ENCODE results near the gene CHN1. TPM values are rescaled to one million over a fixed set of nuclear protein-coding genes. Genes with fewer than 3 reads are reported as not detected.
A peak's percentile ranks its signal among the peaks of the same experiment; 100 is the strongest.

Gene CHN1
- total and polyA plus RNA-seq, 3 donors from 2014 or later, result 30.1 to 47.7 (median 42.6) TPM

GRCh38 chr2:174784909-174785308 is 220.3 kb downstream of the CHN1 start:
- no peaks in the 10 kb centered on the region for H3K9me3 ChIP-seq
- H3K27me3 ChIP-seq, result no peaks in the 10 kb centered on the region
- H3K4me3 ChIP-seq, result no peak overlapping the region
- intact Hi-C loops (cut with DNase I; ENCODE audit: low total_unique reads), result no loop called here
- no peaks in the 10 kb centered on the region for H3K36me3 ChIP-seq (ENCODE audit: low read depth, missing control alignments)
- TF ChIP-seq, protein P1, sequence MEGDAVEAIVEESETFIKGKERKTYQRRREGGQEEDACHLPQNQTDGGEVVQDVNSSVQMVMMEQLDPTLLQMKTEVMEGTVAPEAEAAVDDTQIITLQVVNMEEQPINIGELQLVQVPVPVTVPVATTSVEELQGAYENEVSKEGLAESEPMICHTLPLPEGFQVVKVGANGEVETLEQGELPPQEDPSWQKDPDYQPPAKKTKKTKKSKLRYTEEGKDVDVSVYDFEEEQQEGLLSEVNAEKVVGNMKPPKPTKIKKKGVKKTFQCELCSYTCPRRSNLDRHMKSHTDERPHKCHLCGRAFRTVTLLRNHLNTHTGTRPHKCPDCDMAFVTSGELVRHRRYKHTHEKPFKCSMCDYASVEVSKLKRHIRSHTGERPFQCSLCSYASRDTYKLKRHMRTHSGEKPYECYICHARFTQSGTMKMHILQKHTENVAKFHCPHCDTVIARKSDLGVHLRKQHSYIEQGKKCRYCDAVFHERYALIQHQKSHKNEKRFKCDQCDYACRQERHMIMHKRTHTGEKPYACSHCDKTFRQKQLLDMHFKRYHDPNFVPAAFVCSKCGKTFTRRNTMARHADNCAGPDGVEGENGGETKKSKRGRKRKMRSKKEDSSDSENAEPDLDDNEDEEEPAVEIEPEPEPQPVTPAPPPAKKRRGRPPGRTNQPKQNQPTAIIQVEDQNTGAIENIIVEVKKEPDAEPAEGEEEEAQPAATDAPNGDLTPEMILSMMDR (IDR thresholded peaks at IDR 0.05), result no peak
- no peak for TF ChIP-seq POLR2A (IDR thresholded peaks at IDR 0.05)
- no peak for DNase-seq
- peaks cover 17% of the 10 kb centered on the region for H3K4me1 ChIP-seq
- no peak overlapping the region for H3K27ac ChIP-seq
- 82 to 89% methylated on average over 5 of the region's 5 CpGs for WGBS, 2 donors

- intact Hi-C loops (cut with DNase I; ENCODE audit: low total_unique reads), result no loop called here
- no peaks in the 10 kb centered on the region for H3K27me3 ChIP-seq
- TF ChIP-seq, protein P1 (IDR thresholded peaks at IDR 0.05), result no peak
- TF ChIP-seq POLR2A (IDR thresholded peaks at IDR 0.05), result no peak
- H3K27ac ChIP-seq, result no peak overlapping the region
- H3K36me3 ChIP-seq (ENCODE audit: low read depth, missing control alignments), result no peaks in the 10 kb centered on the region
- no peaks in the 10 kb centered on the region for H3K9me3 ChIP-seq
- WGBS, 2 donors, result 87 to 89% methylated on average over 7 of the region's 7 CpGs
- no peak overlapping the region for H3K4me3 ChIP-seq
- DNase-seq, result peak; percentile 29
- peaks cover 17% of the 10 kb centered on the region for H3K4me1 ChIP-seq
Observed at GRCh38 chr2:174784316-174784715, 220.9 kb downstream of the CHN1 start.

- peak; percentile 72 for DNase-seq
- H3K27me3 ChIP-seq, result no peaks in the 10 kb centered on the region
- intact Hi-C loops (cut with DNase I; ENCODE audit: low total_unique reads), result no loop called here
- no peaks in the 10 kb centered on the region for H3K9me3 ChIP-seq
- no peaks in the 10 kb centered on the region for H3K36me3 ChIP-seq (ENCODE audit: low read depth, missing control alignments)
- 42 to 43% methylated on average over 6 to 11 of the region's 11 CpGs for WGBS, 2 donors
- TF ChIP-seq, protein P1 (IDR thresholded peaks at IDR 0.05), result no peak
- TF ChIP-seq POLR2A (IDR thresholded peaks at IDR 0.05), result no peak
- H3K4me3 ChIP-seq, result no peak overlapping the region
- no peak overlapping the region for H3K27ac ChIP-seq
- H3K4me1 ChIP-seq, result peaks cover 17% of the 10 kb centered on the region
Observed at GRCh38 chr2:174781996-174782395, 223.2 kb downstream of the CHN1 start.

GRCh38 chr2:174781298-174781697 is 223.9 kb downstream of the CHN1 start:
- Histone ChIP-seq H3K4me3 (no peak overlapping the region), H3K9me3 (no peaks in the 10 kb centered on the region), H3K36me3 (ENCODE audit: low read depth, missing control alignments) (no peaks in the 10 kb centered on the region), H3K27me3 (no peaks in the 10 kb centered on the region), H3K27ac (no peak overlapping the region), H3K4me1 (peaks cover 17% of the 10 kb centered on the region)
- 86 to 88% methylated on average over 9 of the region's 9 CpGs for WGBS, 2 donors
- DNase-seq, result no peak
- intact Hi-C loops (cut with DNase I; ENCODE audit: low total_unique reads), result no loop called here
- TF ChIP-seq, protein P1 (IDR thresholded peaks at IDR 0.05), result no peak

GRCh38 chr2:174780856-174781255 is 224.3 kb downstream of the CHN1 start:
- WGBS, 2 donors, result 88 to 93% methylated on average over 7 of the region's 7 CpGs
- H3K4me3 ChIP-seq, result no peak overlapping the region
- no peaks in the 10 kb centered on the region for H3K36me3 ChIP-seq (ENCODE audit: low read depth, missing control alignments)
- intact Hi-C loops (cut with DNase I; ENCODE audit: low total_unique reads), result no loop called here
- H3K27ac ChIP-seq, result no peak overlapping the region
- H3K27me3 ChIP-seq, result no peaks in the 10 kb centered on the region
- DNase-seq, result no peak
- peaks cover 17% of the 10 kb centered on the region for H3K4me1 ChIP-seq
- TF ChIP-seq, protein P1 (IDR thresholded peaks at IDR 0.05), result no peak
- no peak for TF ChIP-seq POLR2A (IDR thresholded peaks at IDR 0.05)
- H3K9me3 ChIP-seq, result no peaks in the 10 kb centered on the region

Data from testis (tissue), 3 donors.